Gastroesophageal sphincter (tissue), 4 donors: ENCODE data around the gene NRXN3. TPM values are rescaled to one million over a fixed set of nuclear protein-coding genes. Genes with fewer than 3 reads are reported as not detected.

ENCODE experiments used
- ATAC-seq: fragments of 150-250 bp; one replicate; pipeline ENCODE4 v1.9.1; 2016; ENCODE audit warnings: mild to moderate bottlenecking, moderate library complexity
- H3K27ac ChIP-seq, 4 donors: fragments of 200-600 bp; sonication (generic) in 3 of 4; 1 replicate in 3 of 4; 2 replicates in 1 of 4; pipeline ENCODE4 v1.5.1; 2016 to 2019
- H3K27me3 ChIP-seq: fragments of 200-600 bp; sonication (generic); one replicate; pipeline ENCODE4 v1.5.1; 2019
- H3K36me3 ChIP-seq, 2 donors: fragments of 200-600 bp; sonication (generic); one replicate each; pipeline ENCODE4 v1.5.1; 2019; ENCODE audit warnings: control low read depth in 1 of 2
- H3K4me1 ChIP-seq, 3 donors: fragments of 200-600 bp; sonication (generic); 1 replicate in 2 of 3; 2 replicates in 1 of 3; pipeline ENCODE4 v1.5.1; 2016 to 2019; ENCODE audit warnings: control low read depth in 2 of 3
- H3K4me3 ChIP-seq, 2 donors: fragments of 200-600 bp; sonication (generic); one replicate each; pipeline ENCODE4 v1.5.1; 2019; ENCODE audit warnings: mild to moderate bottlenecking in 1 of 2, moderate library complexity in 1 of 2
- H3K9me3 ChIP-seq, 3 donors: fragments of 200-600 bp; sonication (generic); one replicate each; pipeline ENCODE4 v1.5.1; 2017 to 2019; ENCODE audit warnings: control low read depth in 2 of 3
- EP300 ChIP-seq: sonication (generic); formaldehyde crosslinking; IDR thresholded peaks from one replicate; pipeline ENCODE4 v1.6.1; 2017; ENCODE audit warnings: antibody characterized with exemption, mild to moderate bottlenecking
- POLR2A ChIP-seq, 2 donors: fragments of 450-650 bp; IDR thresholded peaks; one replicate each; pipeline ENCODE4 v1.6.1; 2017; ENCODE audit warnings: antibody characterized with exemption in 2 of 2, mild to moderate bottlenecking in 2 of 2, moderate library complexity in 1 of 2
- POLR2AphosphoS5 ChIP-seq: sonication (generic); formaldehyde crosslinking; IDR thresholded peaks from one replicate; pipeline ENCODE4 v1.6.1; 2017; ENCODE audit warnings: antibody characterized with exemption
- WGBS, 2 donors: methylation state at CpG; one replicate each; pipeline ENCODE4 v1.1.5; 2018; ENCODE audit warnings: low coverage in 1 of 2; 5-methylcytosine and 5-hydroxymethylcytosine counted together
- total RNA-seq, 4 donors: library from RNA; depleted of rRNA; stranded (reverse); fragments of >200 nt; gene quantifications; one replicate each; pipeline ENCODE4 v1.1.0, GENCODE V29; 2016
- TF ChIP-seq, protein P1 (sequence below), 4 experiments: fragments of 200-600 bp in 2 of 4; fragments of 450-650 bp in 2 of 4; sonication (generic) in 1 of 4; IDR thresholded peaks; one replicate each; pipeline ENCODE4 v1.5.1; 2017 to 2019; ENCODE audit warnings: antibody characterized with exemption in 4 of 4, mild to moderate bottlenecking in 2 of 4, moderate library complexity in 2 of 4

The NRXN3 gene
- total RNA-seq, 4 donors from 2014 or later, result 74.2 to 192 (median 98.2) TPM

DNA sequence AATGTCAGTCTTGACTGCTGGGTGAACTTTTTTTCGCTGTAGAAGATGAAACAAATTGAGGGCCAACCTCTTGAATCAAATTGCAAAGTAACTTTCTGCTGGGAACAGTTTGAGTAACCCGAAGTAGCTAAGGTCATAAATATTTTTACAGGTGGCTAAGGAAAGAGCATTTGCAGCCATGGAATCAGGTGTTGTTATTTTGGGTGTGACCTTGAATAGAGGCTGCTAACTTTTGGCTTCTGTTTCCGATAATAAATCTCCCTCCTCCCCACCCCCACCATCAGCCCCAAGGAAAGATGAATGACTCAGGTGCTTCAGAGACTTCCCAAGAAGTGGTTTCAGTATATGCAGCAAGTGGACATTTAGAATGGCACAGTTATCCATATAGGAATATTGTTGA is 1469.4 kb downstream of the NRXN3 start:
- 26 to 68% methylated on average over 2 of the region's 3 CpGs for whole genome bisulfite sequencing, 2 donors
- Histone ChIP-seq H3K36me3 (no peaks in the 10 kb centered on the region), H3K4me1 (peaks cover 0 to 23% (median 0%) of the 10 kb centered on the region in 3 donors), H3K4me3 (no peak overlapping the region), H3K27me3 (no peaks in the 10 kb centered on the region), H3K9me3 (no peaks in the 10 kb centered on the region), H3K27ac (no peak overlapping the region)
- TF ChIP-seq, protein P1, sequence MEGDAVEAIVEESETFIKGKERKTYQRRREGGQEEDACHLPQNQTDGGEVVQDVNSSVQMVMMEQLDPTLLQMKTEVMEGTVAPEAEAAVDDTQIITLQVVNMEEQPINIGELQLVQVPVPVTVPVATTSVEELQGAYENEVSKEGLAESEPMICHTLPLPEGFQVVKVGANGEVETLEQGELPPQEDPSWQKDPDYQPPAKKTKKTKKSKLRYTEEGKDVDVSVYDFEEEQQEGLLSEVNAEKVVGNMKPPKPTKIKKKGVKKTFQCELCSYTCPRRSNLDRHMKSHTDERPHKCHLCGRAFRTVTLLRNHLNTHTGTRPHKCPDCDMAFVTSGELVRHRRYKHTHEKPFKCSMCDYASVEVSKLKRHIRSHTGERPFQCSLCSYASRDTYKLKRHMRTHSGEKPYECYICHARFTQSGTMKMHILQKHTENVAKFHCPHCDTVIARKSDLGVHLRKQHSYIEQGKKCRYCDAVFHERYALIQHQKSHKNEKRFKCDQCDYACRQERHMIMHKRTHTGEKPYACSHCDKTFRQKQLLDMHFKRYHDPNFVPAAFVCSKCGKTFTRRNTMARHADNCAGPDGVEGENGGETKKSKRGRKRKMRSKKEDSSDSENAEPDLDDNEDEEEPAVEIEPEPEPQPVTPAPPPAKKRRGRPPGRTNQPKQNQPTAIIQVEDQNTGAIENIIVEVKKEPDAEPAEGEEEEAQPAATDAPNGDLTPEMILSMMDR (IDR thresholded peaks at IDR 0.05), result no peak
- TF ChIP-seq POLR2A (IDR thresholded peaks at IDR 0.05) (no peak), POLR2AphosphoS5 (no peak), EP300 (no peak)
- no peak for ATAC-seq

- Histone ChIP-seq H3K9me3 (no peaks in the 10 kb centered on the region), H3K27ac (no peak overlapping the region), H3K4me3 (no peak overlapping the region), H3K27me3 (no peaks in the 10 kb centered on the region), H3K4me1 (peaks cover 0 to 23% (median 0%) of the 10 kb centered on the region in 3 donors), H3K36me3 (no peaks in the 10 kb centered on the region)
- ATAC-seq, result no peak
- WGBS, 2 donors, result 100% methylated on average over 1 of the region's 4 CpGs; no CpG with 5 or more reads in 1 of the 2 donors
- TF ChIP-seq, protein P1 (IDR thresholded peaks at IDR 0.05), result no peak
- TF ChIP-seq POLR2A (IDR thresholded peaks at IDR 0.05) (no peak), EP300 (no peak), POLR2AphosphoS5 (no peak)
These were observed 1471.2 kb downstream of the NRXN3 start for GRCh38 chr14:79641371-79641770.

GRCh38 chr14:79643132-79643531 is 1473.0 kb downstream of the NRXN3 start:
- Histone ChIP-seq H3K4me3 (no peak overlapping the region), H3K36me3 (no peaks in the 10 kb centered on the region), H3K27ac (no peak overlapping the region), H3K27me3 (no peaks in the 10 kb centered on the region), H3K9me3 (no peaks in the 10 kb centered on the region), H3K4me1 (peaks cover 0 to 13% (median 0%) of the 10 kb centered on the region in 3 donors)
- WGBS, 2 donors, result 60 to 100% methylated on average over 1 of the region's 1 CpG
- no peak for TF ChIP-seq EP300
- TF ChIP-seq POLR2AphosphoS5, result no peak
- TF ChIP-seq, protein P1 (IDR thresholded peaks at IDR 0.05), result no peak
- no peak for TF ChIP-seq POLR2A (IDR thresholded peaks at IDR 0.05)
- ATAC-seq, result no peak

DNA sequence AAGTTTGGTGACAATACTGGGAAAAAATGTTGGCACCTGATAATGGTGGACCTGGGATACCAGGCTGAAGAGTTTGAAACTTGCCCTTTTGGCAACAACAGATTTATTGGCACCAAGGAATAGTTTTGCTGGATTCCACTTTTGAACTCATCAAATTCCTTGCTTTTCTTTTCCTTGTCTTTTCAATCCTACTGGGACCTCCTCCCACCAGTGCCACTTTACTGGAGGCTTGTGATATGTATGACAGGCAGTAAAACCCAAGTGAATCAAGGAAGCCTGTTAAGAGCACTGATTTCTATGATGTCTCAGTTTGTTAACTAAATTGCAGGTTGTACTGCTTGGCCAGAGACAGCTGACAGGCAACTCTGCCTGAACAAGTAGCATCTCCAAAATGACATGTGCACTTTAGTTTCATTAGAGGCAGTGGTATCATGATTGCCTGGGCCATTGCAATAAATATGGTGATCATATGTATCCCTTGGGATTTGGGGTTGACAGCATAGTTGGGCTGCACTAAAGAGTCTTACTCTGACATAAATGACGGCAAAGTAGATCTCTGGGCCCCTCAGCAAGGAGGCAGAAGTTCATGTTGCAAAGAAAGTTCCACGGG is 1475.7 kb downstream of the NRXN3 start:
- Histone ChIP-seq H3K27ac (no peak overlapping the region), H3K27me3 (no peaks in the 10 kb centered on the region), H3K36me3 (no peaks in the 10 kb centered on the region), H3K4me1 (no peaks in the 10 kb centered on the region), H3K4me3 (no peak overlapping the region), H3K9me3 (no peaks in the 10 kb centered on the region)
- no peak for ATAC-seq
- no peak for TF ChIP-seq EP300
- TF ChIP-seq POLR2AphosphoS5, result no peak
- WGBS, 2 donors, result 86 to 100% methylated on average over 1 to 2 of the region's 2 CpGs

GRCh38 chr14:79649856-79650255 is 1479.7 kb downstream of the NRXN3 start:
- Histone ChIP-seq H3K4me3 (no peak overlapping the region), H3K9me3 (no peaks in the 10 kb centered on the region), H3K4me1 (no peaks in the 10 kb centered on the region), H3K36me3 (no peaks in the 10 kb centered on the region), H3K27me3 (no peaks in the 10 kb centered on the region), H3K27ac (no peak overlapping the region)
- 77 to 81% methylated on average over 4 of the region's 4 CpGs for WGBS, 2 donors
- no peak for ATAC-seq
- TF ChIP-seq POLR2A (IDR thresholded peaks at IDR 0.05), result no peak
- TF ChIP-seq, protein P1 (IDR thresholded peaks at IDR 0.05), result no peak
